Smooth muscle cell of the coronary artery (primary cell): Measurements from ENCODE around the gene RNF114. TPM values are rescaled to one million over a fixed set of nuclear protein-coding genes. Genes with fewer than 3 reads are reported as not detected.

ENCODE experiments used
- total RNA-seq: library from RNA; depleted of rRNA; stranded (reverse); fragments of >200 nt; gene quantifications from 2 replicates; pipeline ENCODE4 v1.2.3, GENCODE V29; 2014; ENCODE audit warnings: low replicate concordance

The RNF114 gene
- 40.3 and 76.1 TPM in 2 replicates for total RNA-seq

GRCh38 chr20:49936153-49937026 is at the start of gene RNF114:
Gene RNF114, plus strand, starts transcription at chr20:49936397. Its CDS starts 16 bp downstream, at chr20:49936413.

GRCh38 chr20:49915380-49916145 is 20.6 kb upstream of the RNF114 start, which contains the start of gene SPATA2:
Gene SPATA2, minus strand, starts transcription at chr20:49915529. Its CDS starts 7,039 bp downstream, at chr20:49908490.

GRCh38 chr20:49982346-49983122 is 46.3 kb downstream of the RNF114 start, which contains the start of gene SNAI1:
Gene SNAI1, plus strand, starts transcription at chr20:49982980. Its CDS starts 80 bp downstream, at chr20:49983060.

Other genes starting within 250 kb of the RNF114 start
- gene B4GALT5, start 222.5 kb upstream of the RNF114 start, total RNA-seq: 12.3 and 20.4 TPM in 2 replicates
- 4.1 and 9.5 TPM in 2 replicates for gene SLC9A8, start 123.6 kb upstream of the RNF114 start, total RNA-seq
- gene SPATA2, start 20.9 kb upstream of the RNF114 start, total RNA-seq: 0.59 and 0.98 TPM in 2 replicates
- gene SNAI1, start 46.6 kb downstream of the RNF114 start, total RNA-seq: 0.23 and 2.9 TPM in 2 replicates
- 18.3 and 36.0 TPM in 2 replicates for gene UBE2V1, start 176.8 kb downstream of the RNF114 start, total RNA-seq
- gene PEDS1, start 217.3 kb downstream of the RNF114 start, total RNA-seq: 12.6 and 13.4 TPM in 2 replicates